ENCODE measurements around the gene MRPL9. TPM values are rescaled to one million over a fixed set of nuclear protein-coding genes. Genes with fewer than 3 reads are reported as not detected.

Gene MRPL9
- total RNA-seq, result 66.1 TPM

GRCh38 chr1:151762941-151763921 is at the start of gene MRPL9:
Gene MRPL9 (minus strand): TSS chr1:151763496. CDS start chr1:151763479, 17 bp downstream.
- DNase-seq (ENCODE audit: low spot score), result peak; percentile 83

- no peak for DNase-seq (ENCODE audit: low spot score)
Measured at GRCh38 chr1:151811181-151811580, 47.9 kb upstream of the MRPL9 start.

GRCh38 chr1:151809985-151810556 is 46.8 kb upstream of the MRPL9 start:
- no peak for DNase-seq (ENCODE audit: low spot score)

GRCh38 chr1:151809290-151809984 is 46.1 kb upstream of the MRPL9 start:
- no peak for DNase-seq (ENCODE audit: low spot score)

GRCh38 chr1:151807766-151808165 is 44.5 kb upstream of the MRPL9 start:
- DNase-seq (ENCODE audit: low spot score), result no peak

GRCh38 chr1:151807131-151807530 is 43.8 kb upstream of the MRPL9 start:
- no peak for DNase-seq (ENCODE audit: low spot score)

- DNase-seq (ENCODE audit: low spot score), result no peak
Measured at GRCh38 chr1:151806170-151806569, 42.9 kb upstream of the MRPL9 start.

GRCh38 chr1:151805066-151805820 is 41.9 kb upstream of the MRPL9 start, which contains the start of gene LINGO4:
Gene LINGO4 (minus strand): TSS chr1:151805419. CDS start chr1:151802704, 2,715 bp downstream.
- no peak for DNase-seq (ENCODE audit: low spot score)

GRCh38 chr1:151803915-151804314 is 40.6 kb upstream of the MRPL9 start:
- DNase-seq (ENCODE audit: low spot score), result no peak

GRCh38 chr1:151803164-151803563 is 39.9 kb upstream of the MRPL9 start:
- no peak for DNase-seq (ENCODE audit: low spot score)

- no peak for DNase-seq (ENCODE audit: low spot score)
Measured at GRCh38 chr1:151802372-151802771, 39.1 kb upstream of the MRPL9 start.

- DNase-seq (ENCODE audit: low spot score), result no peak
Measured at GRCh38 chr1:151801846-151802245, 38.5 kb upstream of the MRPL9 start.

GRCh38 chr1:151801310-151801820 is 38.1 kb upstream of the MRPL9 start:
- DNase-seq (ENCODE audit: low spot score), result no peak

- DNase-seq (ENCODE audit: low spot score), result no peak
Measured at GRCh38 chr1:151800830-151801229, 37.5 kb upstream of the MRPL9 start.

GRCh38 chr1:151799179-151800022 is 36.1 kb upstream of the MRPL9 start:
- DNase-seq (ENCODE audit: low spot score), result no peak

GRCh38 chr1:151798571-151798970 is 35.3 kb upstream of the MRPL9 start:
- DNase-seq (ENCODE audit: low spot score), result no peak

GRCh38 chr1:151790940-151791651 is 27.8 kb upstream of the MRPL9 start:
- DNase-seq (ENCODE audit: low spot score), result no peak

GRCh38 chr1:151790071-151790939 is 27.0 kb upstream of the MRPL9 start, which contains the start of gene TDRKH:
Gene TDRKH (minus strand): TSS chr1:151790500. CDS start chr1:151783022, 7,478 bp downstream.
- DNase-seq (ENCODE audit: low spot score), result peak; percentile 99

GRCh38 chr1:151787689-151788088 is 24.4 kb upstream of the MRPL9 start:
- DNase-seq (ENCODE audit: low spot score), result no peak

Data from ureter (tissue), 1 donor.